ENCODE measurements around the gene DICER1.

The DICER1 gene

DNA sequence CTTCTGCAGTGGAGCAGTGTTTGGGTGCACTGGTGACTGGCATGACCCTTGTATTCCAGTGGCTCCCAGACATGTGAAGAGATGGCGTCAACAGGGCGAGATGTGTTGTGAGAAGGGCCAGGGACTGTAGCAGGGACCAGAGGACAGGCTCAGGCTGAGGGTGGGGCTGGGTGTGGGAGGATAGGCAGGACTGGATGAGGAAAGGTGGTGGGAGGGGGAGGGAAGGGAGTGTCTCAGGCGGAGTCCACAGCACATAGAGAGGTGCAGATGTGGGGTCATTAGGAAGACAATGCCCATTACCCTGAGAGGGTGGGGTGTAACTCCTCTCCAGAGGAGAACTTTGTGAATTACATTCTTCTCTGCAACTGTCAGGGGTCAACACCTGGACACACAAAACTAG is 78.5 kb downstream of the DICER1 start:
- TF ChIP-seq, protein P1, sequence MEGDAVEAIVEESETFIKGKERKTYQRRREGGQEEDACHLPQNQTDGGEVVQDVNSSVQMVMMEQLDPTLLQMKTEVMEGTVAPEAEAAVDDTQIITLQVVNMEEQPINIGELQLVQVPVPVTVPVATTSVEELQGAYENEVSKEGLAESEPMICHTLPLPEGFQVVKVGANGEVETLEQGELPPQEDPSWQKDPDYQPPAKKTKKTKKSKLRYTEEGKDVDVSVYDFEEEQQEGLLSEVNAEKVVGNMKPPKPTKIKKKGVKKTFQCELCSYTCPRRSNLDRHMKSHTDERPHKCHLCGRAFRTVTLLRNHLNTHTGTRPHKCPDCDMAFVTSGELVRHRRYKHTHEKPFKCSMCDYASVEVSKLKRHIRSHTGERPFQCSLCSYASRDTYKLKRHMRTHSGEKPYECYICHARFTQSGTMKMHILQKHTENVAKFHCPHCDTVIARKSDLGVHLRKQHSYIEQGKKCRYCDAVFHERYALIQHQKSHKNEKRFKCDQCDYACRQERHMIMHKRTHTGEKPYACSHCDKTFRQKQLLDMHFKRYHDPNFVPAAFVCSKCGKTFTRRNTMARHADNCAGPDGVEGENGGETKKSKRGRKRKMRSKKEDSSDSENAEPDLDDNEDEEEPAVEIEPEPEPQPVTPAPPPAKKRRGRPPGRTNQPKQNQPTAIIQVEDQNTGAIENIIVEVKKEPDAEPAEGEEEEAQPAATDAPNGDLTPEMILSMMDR (IDR thresholded peaks at IDR 0.05; ENCODE audit: insufficient read depth, low read length, missing control alignments) = no peak
- CTCF ChIA-PET = no interaction called here
- no peak for DNase-seq (ENCODE audit: low read depth, low spot score)
- POLR2A ChIA-PET = no interaction called here
- no peak overlapping the region for H3K4me3 ChIP-seq (ENCODE audit: low read depth, low read length)

DNA sequence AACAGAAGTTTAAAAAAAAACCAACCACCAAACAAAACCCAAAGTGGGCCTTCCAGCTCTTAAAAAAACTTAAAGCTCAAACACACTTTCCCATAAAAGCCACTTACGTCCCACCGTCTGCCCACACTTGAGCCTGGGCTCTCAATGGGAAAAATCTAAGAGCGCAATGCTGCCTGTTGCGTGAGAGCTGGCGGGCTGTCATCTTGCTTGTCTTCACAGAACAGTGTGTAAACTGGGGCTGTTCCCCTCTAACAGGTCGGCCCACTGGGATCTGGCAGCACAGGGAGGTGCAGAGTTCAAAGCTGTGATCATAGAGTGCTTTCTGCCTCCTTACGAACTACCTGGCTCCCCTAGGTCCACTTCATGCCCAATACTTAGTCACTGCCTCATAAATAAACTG is 80.0 kb downstream of the DICER1 start:
- no peak overlapping the region for H3K4me3 ChIP-seq (ENCODE audit: low read depth, low read length)
- CTCF ChIA-PET = interaction anchor here (1.1 kb wide), 1 partner anchor 20 kb away, joined by 5 read pairs; no protein-coding TSS in a partner anchor
- DNase-seq (ENCODE audit: low read depth, low spot score) = no peak
- TF ChIP-seq, protein P1 (IDR thresholded peaks at IDR 0.05; ENCODE audit: insufficient read depth, low read length, missing control alignments) = no peak
- POLR2A ChIA-PET = no interaction called here

DNA sequence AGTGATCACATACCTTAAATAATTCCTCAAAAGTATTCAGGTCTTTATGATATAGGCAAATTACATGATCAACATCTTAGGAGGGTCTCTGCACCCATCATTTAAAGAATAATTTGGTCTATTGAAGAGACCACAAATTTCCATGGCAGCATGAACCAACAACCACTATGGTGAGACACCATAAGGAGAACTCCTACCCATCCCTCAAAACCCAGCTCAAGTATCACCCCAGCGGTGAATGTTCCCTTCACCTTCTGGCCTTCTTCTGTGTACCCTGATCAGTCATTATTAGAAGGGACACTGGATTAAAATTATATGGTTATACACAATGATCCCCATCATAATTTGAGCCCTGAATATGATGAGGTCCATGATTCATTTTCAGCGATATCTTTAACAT is 81.5 kb downstream of the DICER1 start:
- no peak for DNase-seq (ENCODE audit: low read depth, low spot score)
- ChIA-PET CTCF (no interaction called here), POLR2A (no interaction called here)
- no peak overlapping the region for H3K4me3 ChIP-seq (ENCODE audit: low read depth, low read length)
- TF ChIP-seq, protein P1 (IDR thresholded peaks at IDR 0.05; ENCODE audit: insufficient read depth, low read length, missing control alignments) = no peak

DNA sequence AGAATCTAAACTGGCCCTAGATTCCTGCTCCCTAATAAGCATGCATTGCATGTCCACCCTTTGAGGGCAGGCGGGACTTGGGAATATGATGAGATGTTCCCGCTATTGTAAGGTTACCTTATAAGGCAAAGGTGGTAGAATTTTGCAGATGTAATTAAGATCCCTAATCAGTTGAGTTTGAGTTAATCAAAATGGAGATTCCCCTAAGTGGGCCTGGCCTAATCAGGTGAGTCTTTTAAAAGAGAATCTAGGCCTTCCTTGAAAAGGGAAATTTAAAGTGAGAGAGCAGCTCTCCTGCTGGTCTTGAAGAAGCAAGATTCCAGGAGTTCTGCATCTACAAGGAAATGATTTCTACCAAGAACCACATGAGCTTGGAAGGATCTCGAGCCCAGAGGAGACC is 83.4 kb downstream of the DICER1 start:
- POLR2A ChIA-PET = no interaction called here
- CTCF ChIA-PET = no interaction called here
- TF ChIP-seq, protein P1 (IDR thresholded peaks at IDR 0.05; ENCODE audit: insufficient read depth, low read length, missing control alignments) = no peak
- H3K4me3 ChIP-seq (ENCODE audit: low read depth, low read length) = no peak overlapping the region
- no peak for DNase-seq (ENCODE audit: low read depth, low spot score)

DNA sequence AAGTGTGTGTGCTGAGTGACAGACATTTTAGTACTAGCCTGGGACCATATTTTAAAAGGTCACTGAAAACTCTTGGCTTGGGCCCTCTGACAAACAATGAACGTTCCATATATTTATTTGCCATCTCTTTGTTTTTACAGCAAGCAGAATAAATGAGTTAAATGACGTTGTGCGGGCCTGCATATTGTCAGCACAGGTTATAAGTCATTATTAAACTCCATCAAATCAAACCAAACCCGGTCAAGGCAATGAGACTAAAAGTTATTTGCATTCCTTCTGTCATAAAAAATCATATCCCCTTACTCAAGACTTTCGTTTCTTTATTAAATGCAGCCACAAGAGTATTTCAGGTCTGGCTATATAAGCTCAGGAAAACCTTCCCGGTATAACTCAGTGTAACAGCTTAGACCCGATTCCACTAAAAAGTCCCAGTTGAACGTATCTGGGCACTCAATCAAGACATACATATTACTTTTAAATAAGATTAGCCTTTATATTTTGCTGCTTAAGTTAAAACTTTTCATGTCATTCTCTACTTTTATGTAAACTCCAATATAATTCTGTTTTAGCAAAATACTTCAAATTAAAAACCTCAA is 84.9 kb downstream of the DICER1 start:
- ChIA-PET POLR2A (no interaction called here), CTCF (no interaction called here)
- no peak overlapping the region for H3K4me3 ChIP-seq (ENCODE audit: low read depth, low read length)
- TF ChIP-seq, protein P1 (IDR thresholded peaks at IDR 0.05; ENCODE audit: insufficient read depth, low read length, missing control alignments) = no peak
- DNase-seq (ENCODE audit: low read depth, low spot score) = no peak

DNA sequence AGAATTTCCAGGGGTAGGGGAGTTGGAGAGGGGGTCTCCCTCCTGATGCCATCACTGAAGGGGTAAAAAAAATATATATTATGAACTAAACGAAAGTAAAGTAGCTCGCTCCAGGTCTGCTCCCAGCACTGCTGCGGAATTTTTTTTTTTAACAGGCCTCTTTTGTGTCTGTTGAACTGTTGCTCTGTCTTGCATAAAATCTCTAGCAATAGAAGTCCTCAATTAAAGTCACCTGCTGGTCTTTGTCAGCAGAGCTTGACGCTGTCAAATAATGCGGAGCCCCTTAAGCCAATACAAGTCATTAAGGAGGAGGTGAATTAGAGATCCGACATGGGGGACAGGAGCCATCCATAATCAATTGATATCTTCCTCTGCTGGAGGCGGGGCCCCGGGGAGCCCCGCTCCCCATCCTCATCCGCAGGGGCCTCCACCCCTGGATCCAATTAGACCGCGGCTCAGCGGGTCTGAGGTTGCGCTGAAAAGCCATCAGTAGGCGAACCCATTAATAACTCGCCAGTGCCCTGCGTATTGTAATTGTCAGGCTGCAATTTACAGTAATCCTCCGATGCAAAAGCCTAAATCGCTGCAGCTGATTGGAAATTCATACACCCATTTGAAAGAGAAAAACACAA is 85.6 kb downstream of the DICER1 start:
- TF ChIP-seq, protein P1 (IDR thresholded peaks at IDR 0.05; ENCODE audit: insufficient read depth, low read length, missing control alignments) = no peak
- H3K4me3 ChIP-seq (ENCODE audit: low read depth, low read length) = no peak overlapping the region
- CTCF ChIA-PET = no interaction called here
- POLR2A ChIA-PET = no interaction called here
- DNase-seq (ENCODE audit: low read depth, low spot score) = no peak
